Measurements from ENCODE around the gene NPFF.
A peak's percentile ranks its signal among the peaks of the same experiment; 100 is the strongest.
"Not testable (repeated sequence)": the region's sequence is repeated elsewhere in the genome, so short reads cannot be mapped to it uniquely, and the experiment has no call there.

Gene NPFF

GRCh38 chr12:53506881-53507602, at the start of gene NPFF:
NPFF (minus strand) TSS chr12:53507484; CDS start chr12:53507474, 10 bp downstream.
- no peaks in the 10 kb centered on the region for H3K27me3 ChIP-seq (ENCODE audit: control insufficient read depth in 1 of 2, insufficient read depth in 2 of 2, low read length in 2 of 2)
- peaks cover 10 to 11% of the 10 kb centered on the region in 2 donors for H3K4me1 ChIP-seq (ENCODE audit: control insufficient read depth in 1 of 2, insufficient read depth in 2 of 2, low read length in 2 of 2)
- no peaks in the 10 kb centered on the region for H3K9me3 ChIP-seq (ENCODE audit: control insufficient read depth in 1 of 2, low read length in 2 of 2)
- H3K4me3 ChIP-seq (ENCODE audit: low read depth in 1 of 2, low read length in 2 of 2), result no peak within 1 kb of the TSS
- H3K36me3 ChIP-seq (ENCODE audit: control insufficient read depth in 1 of 2, insufficient read depth in 2 of 2, low read length in 2 of 2), result peaks cover 15 to 59% of the 10 kb centered on the region in 2 donors
- no peak within 1 kb of the TSS for H3K9ac ChIP-seq (ENCODE audit: low read depth in 1 of 2, low read length in 2 of 2)
- H3K27ac ChIP-seq (ENCODE audit: low read depth, low read length), result no peak within 1 kb of the TSS

- Histone ChIP-seq H3K9ac (ENCODE audit: low read depth in 1 of 2, low read length in 2 of 2) (no peak overlapping the region), H3K4me3 (ENCODE audit: low read depth in 1 of 2, low read length in 2 of 2) (no peak overlapping the region), H3K9me3 (ENCODE audit: control insufficient read depth in 1 of 2, low read length in 2 of 2) (no peaks in the 10 kb centered on the region), H3K36me3 (ENCODE audit: control insufficient read depth in 1 of 2, insufficient read depth in 2 of 2, low read length in 2 of 2) (peaks cover 21 to 27% of the 10 kb centered on the region in 2 donors), H3K4me1 (ENCODE audit: control insufficient read depth in 1 of 2, insufficient read depth in 2 of 2, low read length in 2 of 2) (no peaks in the 10 kb centered on the region), H3K27me3 (ENCODE audit: control insufficient read depth in 1 of 2, insufficient read depth in 2 of 2, low read length in 2 of 2) (no peaks in the 10 kb centered on the region), H3K27ac (ENCODE audit: low read depth, low read length) (no peak overlapping the region)
Measured at GRCh38 chr12:53552361-53553327, 45.4 kb upstream of the NPFF start.

- no peak overlapping the region for H3K9ac ChIP-seq (ENCODE audit: low read depth in 1 of 2, low read length in 2 of 2)
- peaks cover 21 to 29% of the 10 kb centered on the region in 2 donors for H3K36me3 ChIP-seq (ENCODE audit: control insufficient read depth in 1 of 2, insufficient read depth in 2 of 2, low read length in 2 of 2)
- H3K4me1 ChIP-seq (ENCODE audit: control insufficient read depth in 1 of 2, insufficient read depth in 2 of 2, low read length in 2 of 2), result no peaks in the 10 kb centered on the region
- no peak overlapping the region for H3K27ac ChIP-seq (ENCODE audit: low read depth, low read length)
- no peaks in the 10 kb centered on the region for H3K9me3 ChIP-seq (ENCODE audit: control insufficient read depth in 1 of 2, low read length in 2 of 2)
- no peak overlapping the region for H3K4me3 ChIP-seq (ENCODE audit: low read depth in 1 of 2, low read length in 2 of 2)
- H3K27me3 ChIP-seq (ENCODE audit: control insufficient read depth in 1 of 2, insufficient read depth in 2 of 2, low read length in 2 of 2), result no peaks in the 10 kb centered on the region
Measured at GRCh38 chr12:53551889-53552291, 44.6 kb upstream of the NPFF start.

- H3K36me3 ChIP-seq (ENCODE audit: control insufficient read depth in 1 of 2, insufficient read depth in 2 of 2, low read length in 2 of 2), result peaks cover 21 to 29% of the 10 kb centered on the region in 2 donors
- no peak overlapping the region for H3K27ac ChIP-seq (ENCODE audit: low read depth, low read length)
- H3K4me1 ChIP-seq (ENCODE audit: control insufficient read depth in 1 of 2, insufficient read depth in 2 of 2, low read length in 2 of 2), result no peaks in the 10 kb centered on the region
- no peak overlapping the region for H3K9ac ChIP-seq (ENCODE audit: low read depth in 1 of 2, low read length in 2 of 2)
- no peaks in the 10 kb centered on the region for H3K27me3 ChIP-seq (ENCODE audit: control insufficient read depth in 1 of 2, insufficient read depth in 2 of 2, low read length in 2 of 2)
- no peak overlapping the region for H3K4me3 ChIP-seq (ENCODE audit: low read depth in 1 of 2, low read length in 2 of 2)
- no peaks in the 10 kb centered on the region for H3K9me3 ChIP-seq (ENCODE audit: control insufficient read depth in 1 of 2, low read length in 2 of 2)
Measured at GRCh38 chr12:53550595-53550994, 43.3 kb upstream of the NPFF start.

GRCh38 chr12:53550131-53550530, 42.8 kb upstream of the NPFF start:
- peaks cover 21 to 29% of the 10 kb centered on the region in 2 donors for H3K36me3 ChIP-seq (ENCODE audit: control insufficient read depth in 1 of 2, insufficient read depth in 2 of 2, low read length in 2 of 2)
- H3K4me1 ChIP-seq (ENCODE audit: control insufficient read depth in 1 of 2, insufficient read depth in 2 of 2, low read length in 2 of 2); H3K4me3 ChIP-seq (ENCODE audit: low read depth in 1 of 2, low read length in 2 of 2); H3K27me3 ChIP-seq (ENCODE audit: control insufficient read depth in 1 of 2, insufficient read depth in 2 of 2, low read length in 2 of 2); H3K9me3 ChIP-seq (ENCODE audit: control insufficient read depth in 1 of 2, low read length in 2 of 2); H3K9ac ChIP-seq (ENCODE audit: low read depth in 1 of 2, low read length in 2 of 2); H3K27ac ChIP-seq (ENCODE audit: low read depth, low read length): not testable (repeated sequence)

GRCh38 chr12:53548354-53548753, 41.1 kb upstream of the NPFF start:
- not testable (repeated sequence) for H3K4me1 ChIP-seq (ENCODE audit: control insufficient read depth in 1 of 2, insufficient read depth in 2 of 2, low read length in 2 of 2); H3K4me3 ChIP-seq (ENCODE audit: low read depth in 1 of 2, low read length in 2 of 2); H3K9ac ChIP-seq (ENCODE audit: low read depth in 1 of 2, low read length in 2 of 2); H3K9me3 ChIP-seq (ENCODE audit: control insufficient read depth in 1 of 2, low read length in 2 of 2); H3K27ac ChIP-seq (ENCODE audit: low read depth, low read length); H3K27me3 ChIP-seq (ENCODE audit: control insufficient read depth in 1 of 2, insufficient read depth in 2 of 2, low read length in 2 of 2)
- peaks cover 21 to 29% of the 10 kb centered on the region in 2 donors for H3K36me3 ChIP-seq (ENCODE audit: control insufficient read depth in 1 of 2, insufficient read depth in 2 of 2, low read length in 2 of 2)

GRCh38 chr12:53543539-53543938, 36.3 kb upstream of the NPFF start:
- Histone ChIP-seq H3K4me1 (ENCODE audit: control insufficient read depth in 1 of 2, insufficient read depth in 2 of 2, low read length in 2 of 2) (peaks cover 0 to 11% of the 10 kb centered on the region in 2 donors), H3K36me3 (ENCODE audit: control insufficient read depth in 1 of 2, insufficient read depth in 2 of 2, low read length in 2 of 2) (peaks cover 7 to 18% of the 10 kb centered on the region in 2 donors), H3K27me3 (ENCODE audit: control insufficient read depth in 1 of 2, insufficient read depth in 2 of 2, low read length in 2 of 2) (no peaks in the 10 kb centered on the region), H3K27ac (ENCODE audit: low read depth, low read length) (no peak overlapping the region), H3K4me3 (ENCODE audit: low read depth in 1 of 2, low read length in 2 of 2) (no peak overlapping the region), H3K9me3 (ENCODE audit: control insufficient read depth in 1 of 2, low read length in 2 of 2) (no peaks in the 10 kb centered on the region), H3K9ac (ENCODE audit: low read depth in 1 of 2, low read length in 2 of 2) (peak overlapping the region in 1 of 2 donors; percentile 13)

GRCh38 chr12:53539526-53539925, 32.2 kb upstream of the NPFF start:
- Histone ChIP-seq H3K27ac (ENCODE audit: low read depth, low read length) (no peak overlapping the region), H3K36me3 (ENCODE audit: control insufficient read depth in 1 of 2, insufficient read depth in 2 of 2, low read length in 2 of 2) (peaks cover 20 to 38% of the 10 kb centered on the region in 2 donors), H3K9ac (ENCODE audit: low read depth in 1 of 2, low read length in 2 of 2) (no peak overlapping the region), H3K9me3 (ENCODE audit: control insufficient read depth in 1 of 2, low read length in 2 of 2) (no peaks in the 10 kb centered on the region), H3K27me3 (ENCODE audit: control insufficient read depth in 1 of 2, insufficient read depth in 2 of 2, low read length in 2 of 2) (no peaks in the 10 kb centered on the region), H3K4me3 (ENCODE audit: low read depth in 1 of 2, low read length in 2 of 2) (no peak overlapping the region), H3K4me1 (ENCODE audit: control insufficient read depth in 1 of 2, insufficient read depth in 2 of 2, low read length in 2 of 2) (peaks cover 2 to 19% of the 10 kb centered on the region in 2 donors)

- Histone ChIP-seq H3K4me3 (ENCODE audit: low read depth in 1 of 2, low read length in 2 of 2) (no peak overlapping the region), H3K36me3 (ENCODE audit: control insufficient read depth in 1 of 2, insufficient read depth in 2 of 2, low read length in 2 of 2) (peaks cover 27 to 49% of the 10 kb centered on the region in 2 donors), H3K9ac (ENCODE audit: low read depth in 1 of 2, low read length in 2 of 2) (no peak overlapping the region), H3K9me3 (ENCODE audit: control insufficient read depth in 1 of 2, low read length in 2 of 2) (no peaks in the 10 kb centered on the region), H3K27ac (ENCODE audit: low read depth, low read length) (no peak overlapping the region), H3K27me3 (ENCODE audit: control insufficient read depth in 1 of 2, insufficient read depth in 2 of 2, low read length in 2 of 2) (no peaks in the 10 kb centered on the region), H3K4me1 (ENCODE audit: control insufficient read depth in 1 of 2, insufficient read depth in 2 of 2, low read length in 2 of 2) (peaks cover 2 to 14% of the 10 kb centered on the region in 2 donors)
Measured at GRCh38 chr12:53538209-53538689, 31.0 kb upstream of the NPFF start.

GRCh38 chr12:53536962-53537361, 29.7 kb upstream of the NPFF start:
- no peaks in the 10 kb centered on the region for H3K27me3 ChIP-seq (ENCODE audit: control insufficient read depth in 1 of 2, insufficient read depth in 2 of 2, low read length in 2 of 2)
- no peaks in the 10 kb centered on the region for H3K9me3 ChIP-seq (ENCODE audit: control insufficient read depth in 1 of 2, low read length in 2 of 2)
- H3K36me3 ChIP-seq (ENCODE audit: control insufficient read depth in 1 of 2, insufficient read depth in 2 of 2, low read length in 2 of 2), result peaks cover 37 to 53% of the 10 kb centered on the region in 2 donors
- H3K4me1 ChIP-seq (ENCODE audit: control insufficient read depth in 1 of 2, insufficient read depth in 2 of 2, low read length in 2 of 2), result peaks cover 2 to 14% of the 10 kb centered on the region in 2 donors
- H3K27ac ChIP-seq (ENCODE audit: low read depth, low read length), result no peak overlapping the region
- no peak overlapping the region for H3K9ac ChIP-seq (ENCODE audit: low read depth in 1 of 2, low read length in 2 of 2)
- no peak overlapping the region for H3K4me3 ChIP-seq (ENCODE audit: low read depth in 1 of 2, low read length in 2 of 2)

All from duodenal mucosa (tissue), 2 donors.